SH-SY5Y (cell line): ENCODE data around the gene RPP21.

ENCODE experiments used
- GATA2 ChIP-seq: IDR thresholded peaks from 2 replicates; pipeline ENCODE4 v1.6.1; 2011; ENCODE audit warnings: mild to moderate bottlenecking, low read depth, low read length
- GATA3 ChIP-seq: IDR thresholded peaks from 2 replicates; pipeline ENCODE4 v1.6.1; 2011; ENCODE audit warnings: low read depth, mild to moderate bottlenecking, low read length, moderate library complexity

DNA sequence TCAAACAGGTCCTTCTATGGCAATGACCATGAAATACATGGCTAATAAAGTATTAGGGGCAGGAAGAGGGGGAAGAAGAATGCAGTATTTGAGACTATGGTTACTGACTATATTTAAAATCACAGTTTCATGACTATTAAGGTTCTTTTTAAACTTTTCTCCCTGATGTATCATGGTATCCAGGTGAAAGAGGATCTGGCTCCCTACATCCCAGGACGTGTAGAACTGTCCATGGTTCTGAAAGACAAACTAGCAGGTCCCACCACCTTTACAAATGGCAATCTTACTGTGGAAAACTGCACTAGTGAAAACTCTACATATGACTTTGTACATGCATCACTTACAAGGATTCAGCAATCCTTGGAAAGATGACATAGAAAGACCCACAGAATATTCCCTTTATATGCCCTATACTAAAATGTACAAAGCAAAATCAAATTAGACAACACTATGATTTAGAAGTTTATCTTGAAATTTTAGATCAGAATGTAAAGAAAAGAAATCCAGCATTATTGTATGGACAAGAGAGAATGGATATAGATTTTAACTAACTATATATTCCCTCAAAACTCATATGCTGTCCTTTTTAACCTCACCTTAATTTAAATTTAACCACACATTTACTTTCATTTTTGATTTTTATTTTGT lies 33.5 kb downstream of the RPP21 start:
- no peak for TF ChIP-seq GATA3
- no peak for TF ChIP-seq GATA2
